NCI-H1694 treated with DMSO at 0.1 percent for 48 hours (cell line): ENCODE data around the gene ONECUT3.
"Not testable (repeated sequence)": the region's sequence is repeated elsewhere in the genome, so short reads cannot be mapped to it uniquely, and the experiment has no call there.

Experiments
- DNase-seq: peaks from one replicate; lab custom pipeline; 2025; lab: John Stamatoyannopoulos, UW

ONECUT3 gene

GRCh38 chr19:1794424-1795172, 41.3 kb downstream of the ONECUT3 start:
- DNase-seq, result no peak

DNA sequence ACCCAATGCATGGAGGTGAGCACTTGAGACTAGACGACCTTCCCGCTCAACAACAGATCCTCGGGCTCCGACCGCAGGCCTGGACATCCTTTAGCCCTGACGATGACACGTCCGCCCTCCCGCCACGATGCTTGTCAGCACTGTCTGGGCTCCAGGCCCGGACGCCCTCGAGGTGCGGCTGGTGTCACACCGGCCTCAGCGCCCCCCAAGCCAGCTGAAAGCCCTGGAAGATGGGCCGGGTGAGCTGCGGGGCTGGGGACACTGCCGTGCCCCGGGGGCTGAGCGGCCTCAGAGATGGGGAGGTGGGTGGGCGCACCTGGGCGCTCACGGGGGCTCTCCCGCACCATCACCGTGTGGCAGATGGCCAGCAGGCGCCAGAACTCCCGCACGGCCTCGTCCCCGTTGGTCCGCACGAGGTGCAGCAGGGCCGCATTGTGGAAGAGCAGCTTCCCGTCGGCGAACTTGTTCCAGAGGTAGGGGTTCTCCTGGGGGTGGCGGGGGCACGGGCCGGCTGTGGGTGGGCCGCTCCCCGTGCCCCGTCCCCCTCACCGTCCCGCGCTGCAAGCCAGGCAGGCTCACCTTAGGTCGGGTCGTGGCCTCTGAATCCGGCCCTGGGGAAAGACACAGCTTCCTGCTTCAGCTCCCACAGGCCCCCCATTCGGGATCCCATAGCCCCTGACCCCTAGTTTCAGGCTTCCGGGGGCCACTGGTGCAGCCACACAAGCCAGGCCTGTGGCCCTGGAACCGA, 43.3 kb downstream of the ONECUT3 start:
- DNase-seq, result no peak

DNA sequence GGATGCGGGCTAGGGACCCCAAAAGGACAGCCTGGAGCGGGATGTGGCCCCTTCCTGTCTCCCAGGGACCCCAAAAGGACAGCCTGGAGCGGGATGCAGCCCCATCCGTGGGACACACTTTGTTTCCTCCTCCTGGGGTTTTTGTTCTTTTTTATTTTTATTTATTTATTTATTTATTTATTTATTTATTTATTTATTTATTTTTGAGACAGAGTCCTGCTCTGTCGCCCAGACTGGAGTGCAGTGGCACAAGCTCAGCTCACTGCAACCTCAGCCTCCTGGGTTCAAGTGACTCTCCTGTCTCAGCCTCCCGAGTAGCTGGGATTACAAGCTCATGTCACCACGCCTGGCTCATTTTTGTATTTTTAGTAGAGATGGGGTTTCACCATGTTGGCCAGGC, 44.0 kb downstream of the ONECUT3 start:
- DNase-seq, result not testable (repeated sequence)

- DNase-seq, result no peak
These were observed 46.5 kb downstream of the ONECUT3 start for GRCh38 chr19:1799695-1800342.

DNA sequence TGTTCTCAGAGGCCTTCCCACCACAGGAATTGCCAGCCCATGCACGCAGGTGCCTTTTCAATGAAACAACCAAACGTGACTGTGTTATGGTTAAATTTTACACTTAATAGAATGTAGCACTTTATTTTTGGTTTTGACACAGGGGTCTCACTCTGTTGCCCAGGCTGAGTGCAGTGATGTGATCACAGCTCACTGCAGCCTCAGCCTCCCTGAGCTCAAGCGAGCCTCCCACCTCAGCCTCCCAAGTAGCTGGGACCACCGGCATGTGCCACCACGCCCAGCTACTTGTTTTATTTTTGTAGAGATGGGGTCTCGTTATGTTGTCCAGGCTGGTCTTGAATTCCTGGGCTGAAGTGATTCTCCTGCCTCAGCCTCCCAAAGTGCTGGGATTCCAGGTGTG, 51.6 kb downstream of the ONECUT3 start:
- DNase-seq, result no peak

GRCh38 chr19:1805401-1806183, 52.3 kb downstream of the ONECUT3 start:
- no peak for DNase-seq

DNA sequence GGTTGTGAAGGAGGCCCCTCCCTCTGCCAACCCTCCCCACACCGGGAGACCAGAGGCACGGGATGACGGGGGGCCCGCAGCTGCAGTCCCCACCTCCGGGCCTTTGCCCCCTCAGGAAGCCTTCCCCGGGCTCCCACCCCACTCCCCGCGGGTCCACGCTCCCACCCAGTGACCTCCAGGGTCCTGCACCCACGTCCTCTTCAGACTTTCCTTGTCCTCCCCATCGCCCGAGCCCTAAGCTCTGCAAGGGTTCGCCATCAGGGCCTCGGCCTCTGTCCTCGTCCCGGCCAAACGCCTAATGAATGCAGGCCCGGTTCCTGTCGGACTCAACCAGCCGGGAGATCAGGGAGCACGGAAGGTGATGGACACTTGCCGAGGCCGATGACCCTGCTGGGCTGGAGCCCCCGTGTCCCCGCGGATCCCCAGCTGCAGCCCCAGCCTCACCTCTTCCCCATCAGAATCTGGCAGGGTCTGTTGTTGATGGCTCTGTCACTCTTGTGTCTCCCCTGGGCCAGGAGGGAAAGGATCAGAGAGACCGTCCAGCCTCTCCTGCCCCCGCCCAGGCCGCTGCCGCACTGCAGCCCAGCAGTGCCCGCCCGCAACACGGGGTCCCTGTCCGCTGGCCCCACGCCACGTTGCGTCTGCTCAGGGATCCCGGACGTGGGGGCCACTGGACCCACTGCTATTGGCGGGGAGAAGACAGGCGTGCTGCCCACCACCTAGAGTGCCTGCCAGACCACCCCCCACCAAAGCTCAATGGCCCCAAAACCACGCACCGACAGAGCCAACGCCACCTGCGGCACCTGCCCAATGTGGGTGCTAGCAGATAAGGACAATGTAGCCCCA, 53.1 kb downstream of the ONECUT3 start:
- no peak for DNase-seq

GRCh38 chr19:1807030-1807694, 53.9 kb downstream of the ONECUT3 start:
- no peak for DNase-seq

GRCh38 chr19:1807695-1808394, 54.5 kb downstream of the ONECUT3 start:
- no peak for DNase-seq

DNA sequence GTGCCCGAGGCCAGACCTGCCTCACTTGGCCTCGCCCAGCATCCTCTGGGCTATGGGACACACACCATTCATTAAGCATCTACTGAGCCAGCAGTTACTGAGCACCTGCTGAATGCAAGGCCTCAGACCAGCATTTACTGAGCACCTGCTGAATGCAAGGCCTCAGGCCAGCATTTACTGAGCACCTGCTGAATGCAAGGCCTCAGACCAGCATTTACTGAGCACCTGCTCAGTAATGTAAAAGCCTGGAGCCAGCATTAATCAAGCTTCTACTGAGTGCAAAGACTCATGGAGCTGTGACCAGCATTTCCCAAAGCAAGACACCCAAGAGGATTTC, 55.1 kb downstream of the ONECUT3 start:
- DNase-seq, result no peak

GRCh38 chr19:1809678-1810077, 56.4 kb downstream of the ONECUT3 start:
- DNase-seq, result no peak

DNA sequence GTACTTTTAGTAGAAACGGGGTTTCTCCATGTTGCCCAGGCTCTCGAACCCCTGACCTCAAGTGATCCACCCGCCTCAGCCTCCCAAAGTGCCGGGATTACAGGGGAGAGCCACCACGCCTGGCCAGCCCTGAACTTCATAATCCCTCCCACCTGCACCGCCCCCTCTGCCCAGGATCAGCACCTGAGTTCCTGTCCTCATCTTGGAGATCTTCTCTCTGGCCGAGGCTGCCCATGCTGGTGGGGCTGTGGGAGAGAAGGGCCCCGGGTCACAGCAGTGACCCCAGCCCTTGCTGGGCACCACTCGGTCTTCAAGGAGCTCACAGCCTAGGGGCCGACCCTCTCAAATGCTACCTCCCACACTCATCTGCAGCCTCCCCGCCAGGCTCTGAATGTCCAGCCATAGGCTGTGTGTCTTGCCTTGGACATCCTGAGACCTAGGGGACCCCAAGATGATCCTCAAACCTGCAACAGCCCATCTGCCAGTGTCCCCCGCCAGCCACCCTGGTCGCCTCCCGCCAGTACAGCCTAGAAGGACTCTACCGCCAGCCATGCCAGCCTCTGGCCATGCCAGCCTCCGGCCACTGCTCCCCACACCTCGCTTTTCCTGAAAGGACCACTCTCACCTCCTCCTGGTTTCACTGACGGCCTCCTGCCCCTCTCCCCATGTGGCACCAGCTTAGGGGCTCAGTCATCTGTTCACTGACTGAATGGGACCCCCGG, 57.3 kb downstream of the ONECUT3 start:
- DNase-seq, result no peak

- DNase-seq, result no peak
These were observed 58.2 kb downstream of the ONECUT3 start for GRCh38 chr19:1811472-1811894.

DNA sequence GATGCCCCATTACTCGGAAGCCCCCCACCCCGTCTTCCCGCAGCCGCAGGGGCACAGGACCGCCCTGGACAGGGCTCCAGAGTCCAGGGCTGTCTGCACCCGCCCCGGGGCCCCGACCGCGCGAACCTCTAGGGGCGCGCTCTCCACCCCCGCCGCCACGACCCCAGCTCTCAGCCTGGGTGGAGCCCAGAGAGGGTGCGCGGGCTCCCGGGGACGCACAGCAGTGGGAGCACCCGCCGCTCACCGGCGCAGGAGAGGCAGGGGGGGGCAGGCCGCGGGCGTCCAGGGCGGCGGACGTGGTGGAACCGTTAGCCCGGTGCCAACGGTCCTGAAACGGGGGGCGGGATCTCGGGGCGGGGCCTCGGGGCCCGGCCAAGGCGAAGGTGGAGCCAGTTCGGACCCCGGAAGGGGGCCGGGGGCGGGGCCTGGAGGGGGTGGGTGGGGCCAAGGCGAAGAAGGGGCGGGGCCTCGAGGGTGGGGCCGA, 58.7 kb downstream of the ONECUT3 start, which contains the start of gene ATP8B3:
Gene ATP8B3, minus strand, starts transcription at position 335 of the 484 bp plus-strand sequence. CDS start 540 bp downstream, outside the sequence.
- DNase-seq, result no peak

DNA sequence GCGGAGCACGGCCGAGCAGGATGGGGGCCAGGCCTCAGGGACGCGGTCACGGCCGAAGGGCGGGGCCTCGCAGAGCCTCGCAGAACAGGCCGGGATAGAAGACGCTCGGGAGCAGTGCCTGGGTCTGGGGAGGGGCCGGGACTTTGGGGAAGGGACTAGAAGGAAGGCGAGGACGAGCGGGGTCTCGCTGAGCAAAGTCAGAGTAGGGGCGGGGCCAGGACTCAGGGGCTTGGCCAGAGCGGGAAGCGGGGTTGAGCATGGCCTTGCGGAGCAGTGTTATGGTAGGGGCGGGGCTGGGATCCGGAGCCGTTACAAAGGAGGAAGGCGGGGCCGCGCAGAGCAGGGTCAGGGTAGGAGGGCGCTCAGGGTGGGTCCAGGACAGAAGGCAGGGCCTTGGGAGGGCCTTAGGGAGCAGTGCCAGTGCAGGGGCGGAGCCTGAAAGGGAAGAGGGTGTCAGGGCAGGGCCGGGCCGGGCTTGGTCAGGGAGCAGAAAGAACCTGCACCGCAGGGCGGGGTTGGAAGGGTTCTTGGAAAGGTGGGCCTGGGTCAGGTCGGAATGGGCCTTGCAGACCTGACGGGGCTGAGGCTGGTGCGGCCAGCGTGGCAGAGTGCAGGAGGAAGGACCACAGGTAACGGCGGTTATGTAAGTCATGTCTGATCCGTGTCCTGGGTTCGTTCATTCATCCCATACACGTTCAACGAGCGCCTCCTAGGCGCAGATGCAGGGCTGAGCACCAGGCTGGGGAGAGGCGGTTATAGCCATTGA, 59.3 kb downstream of the ONECUT3 start:
- peak; percentile 71 for DNase-seq

GRCh38 chr19:1813192-1814182, 60.2 kb downstream of the ONECUT3 start:
- no peak for DNase-seq

DNA sequence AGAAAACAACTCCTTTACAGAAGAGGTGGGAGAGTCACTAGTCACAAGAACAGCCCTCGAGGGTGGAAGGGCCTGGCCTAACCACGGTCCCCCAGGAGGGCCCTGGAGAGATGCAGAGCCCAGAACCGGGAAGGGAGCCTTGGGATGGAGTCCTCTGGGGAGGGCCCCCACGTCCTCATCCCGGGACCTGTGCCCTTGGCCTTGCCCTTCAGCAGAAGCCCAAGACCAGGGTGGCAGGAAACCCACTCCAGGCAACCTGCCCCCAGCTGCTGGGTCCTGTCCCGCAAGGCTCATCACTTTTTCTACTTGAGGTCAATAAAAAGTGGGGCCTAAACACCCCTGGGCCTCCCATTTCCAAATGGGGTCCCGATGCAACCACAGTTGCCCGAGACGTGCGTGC, 61.1 kb downstream of the ONECUT3 start:
- no peak for DNase-seq
